HG03097 (cell line): ENCODE data around the gene SMARCC2.
A peak's percentile ranks its signal among the peaks of the same experiment; 100 is the strongest.

Source experiments
- ATAC-seq: cut with Tn5 transposase; IDR thresholded peaks from one replicate; pipeline ENCODE4 v1.9.1; 2021; ENCODE audit not compliant: unreplicated experiment, low FRiP score

SMARCC2 gene

GRCh38 chr12:56189099-56189917 lies at the start of gene SMARCC2:
Gene SMARCC2, minus strand, starts transcription at chr12:56189483. Its CDS starts 22 bp downstream, at chr12:56189461.
- peak; percentile 56 for ATAC-seq

- no peak for ATAC-seq
Observed at GRCh38 chr12:56237552-56237951, 48.3 kb upstream of the SMARCC2 start.

- no peak for ATAC-seq
Observed at GRCh38 chr12:56236985-56237384, 47.7 kb upstream of the SMARCC2 start.

GRCh38 chr12:56236091-56236490 lies 46.8 kb upstream of the SMARCC2 start:
- no peak for ATAC-seq

GRCh38 chr12:56234746-56235436 lies 45.6 kb upstream of the SMARCC2 start:
- ATAC-seq, result no peak

GRCh38 chr12:56231184-56231582 lies 41.9 kb upstream of the SMARCC2 start:
- ATAC-seq, result no peak

GRCh38 chr12:56230432-56231183 lies 41.3 kb upstream of the SMARCC2 start:
- ATAC-seq, result no peak

- ATAC-seq, result no peak
Observed at GRCh38 chr12:56229916-56230431, 40.7 kb upstream of the SMARCC2 start, which contains the start of gene SLC39A5. Gene SLC39A5, plus strand, starts transcription at chr12:56230051. Its CDS starts 1,224 bp downstream, at chr12:56231275.

GRCh38 chr12:56229082-56229481 lies 39.8 kb upstream of the SMARCC2 start:
- ATAC-seq, result no peak

- no peak for ATAC-seq
Observed at GRCh38 chr12:56224954-56225353, 35.7 kb upstream of the SMARCC2 start.

- peak; percentile 64 for ATAC-seq
Observed at GRCh38 chr12:56224102-56224701, 34.9 kb upstream of the SMARCC2 start, which contains the start of gene NABP2. Gene NABP2, plus strand, starts transcription at chr12:56224342. Its CDS starts 515 bp downstream, at chr12:56224857.

- ATAC-seq, result no peak
Observed at GRCh38 chr12:56223571-56224101, 34.4 kb upstream of the SMARCC2 start.

- ATAC-seq, result no peak
Observed at GRCh38 chr12:56222531-56222895, 33.2 kb upstream of the SMARCC2 start.

GRCh38 chr12:56221757-56222530 lies 32.7 kb upstream of the SMARCC2 start, which contains the start of gene RNF41:
Gene RNF41, minus strand, starts transcription at chr12:56221922. Its CDS starts 7,875 bp downstream, at chr12:56214047.
- peak; percentile 72 for ATAC-seq

- ATAC-seq, result peak; percentile 16
Observed at GRCh38 chr12:56221232-56221756, 32.0 kb upstream of the SMARCC2 start.

GRCh38 chr12:56220611-56221231 lies 31.4 kb upstream of the SMARCC2 start:
- ATAC-seq, result no peak

- ATAC-seq, result no peak
Observed at GRCh38 chr12:56219840-56220239, 30.6 kb upstream of the SMARCC2 start.

- ATAC-seq, result no peak
Observed at GRCh38 chr12:56216461-56216860, 27.2 kb upstream of the SMARCC2 start.
